ENCODE data around the gene TMTC1. TPM values are rescaled to one million over a fixed set of nuclear protein-coding genes. Genes with fewer than 3 reads are reported as not detected.

Gene TMTC1
- polyA plus RNA-seq, 6 donors from 2014 or later, result not detected

DNA sequence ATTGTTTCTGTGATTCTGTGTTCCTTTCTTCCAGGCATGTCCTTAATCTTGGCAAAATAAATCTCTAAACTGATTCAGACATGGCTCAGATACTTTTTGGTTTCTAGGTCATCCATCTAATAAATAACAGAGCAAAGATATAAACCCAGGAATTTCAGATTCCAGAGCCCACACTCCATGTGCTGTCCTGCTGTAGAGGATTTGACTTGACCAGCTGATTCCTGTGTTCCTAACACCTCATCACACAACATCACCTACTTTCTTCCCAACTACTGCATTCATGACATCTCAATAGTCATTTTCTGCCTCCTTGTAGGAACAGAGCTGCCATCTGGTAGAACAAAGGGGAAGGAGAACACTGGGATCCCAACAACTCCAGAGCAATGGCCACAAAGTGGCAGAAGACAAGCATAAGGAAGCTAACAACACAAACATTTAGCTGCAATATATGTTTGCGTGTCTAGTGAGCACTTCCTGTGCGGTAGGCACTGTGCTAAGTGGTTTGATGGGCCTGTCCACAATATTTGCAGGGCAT lies 194.4 kb downstream of the TMTC1 start:
- no peak overlapping the region for H3K27ac Mint-ChIP-seq
- no peak for ATAC-seq (ENCODE audit: low read depth in 2 of 2)
- H3K4me1 Mint-ChIP-seq, result no peaks in the 10 kb centered on the region
- peaks cover 0 to 4% (median 0%) of the 10 kb centered on the region in 3 donors for H3K27me3 Mint-ChIP-seq
- no peak overlapping the region for H3K4me3 Mint-ChIP-seq
- DNase-seq, result no peak
- H3K9me3 Mint-ChIP-seq, result peaks cover 0 to 4% (median 0%) of the 10 kb centered on the region in 7 donors
- no peaks in the 10 kb centered on the region for H3K36me3 Mint-ChIP-seq

DNA sequence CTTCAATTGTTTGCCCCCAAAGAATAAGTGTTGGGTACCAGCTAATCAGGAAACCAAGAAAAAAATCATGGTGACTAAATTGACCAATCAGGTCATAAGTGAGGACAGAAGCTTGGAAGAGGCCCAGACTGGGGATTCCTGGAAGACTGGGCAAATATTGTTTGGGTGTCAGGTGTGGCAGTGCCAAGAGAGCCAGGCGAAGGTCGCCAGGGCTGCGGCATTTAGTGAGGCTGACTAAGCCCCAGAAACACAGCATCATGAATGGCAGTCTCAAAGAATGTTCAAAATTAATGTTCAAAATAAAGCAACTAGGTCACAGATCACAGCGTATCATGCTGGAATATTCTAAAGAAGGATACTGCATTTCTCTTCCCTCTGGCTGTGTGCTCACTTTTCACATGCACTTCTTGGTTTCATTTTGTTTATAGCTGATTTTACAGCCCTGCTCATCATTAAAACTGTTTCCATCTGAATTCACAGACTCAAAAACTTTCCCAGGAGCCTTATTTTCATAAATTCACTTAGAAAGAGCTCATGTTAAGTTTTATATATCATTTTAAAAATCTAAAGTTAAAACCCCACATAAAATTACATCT lies 201.0 kb downstream of the TMTC1 start:
- ATAC-seq (ENCODE audit: low read depth in 2 of 2), result no peak
- Mint-ChIP-seq H3K9me3 (peaks cover 0 to 2% (median 0%) of the 10 kb centered on the region in 7 donors), H3K4me3 (no peak overlapping the region), H3K27me3 (no peaks in the 10 kb centered on the region), H3K27ac (peak overlapping the region in 1 of 6 donors; percentile 73), H3K4me1 (no peaks in the 10 kb centered on the region), H3K36me3 (no peaks in the 10 kb centered on the region)
- no peak for DNase-seq

DNA sequence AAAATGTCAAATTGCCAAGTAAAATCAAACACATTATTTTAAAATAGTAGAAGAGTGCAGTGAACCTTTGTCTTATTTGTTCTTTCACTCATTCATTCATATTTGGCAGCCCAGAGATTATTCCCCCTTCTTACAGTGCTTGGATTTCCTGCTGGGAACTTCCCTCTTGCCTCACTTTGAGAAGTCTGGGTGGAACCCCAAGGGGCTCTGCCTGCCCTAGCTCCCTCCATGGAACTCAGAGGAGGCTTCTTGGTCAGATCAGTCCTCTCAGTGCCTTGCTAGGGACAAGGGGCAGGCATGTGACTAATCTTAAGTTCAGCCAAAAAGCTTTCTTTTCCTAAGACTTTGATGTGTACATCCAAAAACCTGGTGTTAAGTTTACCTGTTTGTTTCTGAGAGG lies 201.6 kb downstream of the TMTC1 start:
- peaks cover 0 to 2% (median 0%) of the 10 kb centered on the region in 3 donors for H3K27me3 Mint-ChIP-seq
- H3K27ac Mint-ChIP-seq, result peak overlapping the region in 1 of 6 donors; percentile 73
- ATAC-seq (ENCODE audit: low read depth in 2 of 2) (no peak), DNase-seq (no peak)
- H3K36me3 Mint-ChIP-seq, result no peaks in the 10 kb centered on the region
- peaks cover 0 to 2% (median 0%) of the 10 kb centered on the region in 7 donors for H3K9me3 Mint-ChIP-seq
- H3K4me3 Mint-ChIP-seq, result no peak overlapping the region
- no peaks in the 10 kb centered on the region for H3K4me1 Mint-ChIP-seq

DNA sequence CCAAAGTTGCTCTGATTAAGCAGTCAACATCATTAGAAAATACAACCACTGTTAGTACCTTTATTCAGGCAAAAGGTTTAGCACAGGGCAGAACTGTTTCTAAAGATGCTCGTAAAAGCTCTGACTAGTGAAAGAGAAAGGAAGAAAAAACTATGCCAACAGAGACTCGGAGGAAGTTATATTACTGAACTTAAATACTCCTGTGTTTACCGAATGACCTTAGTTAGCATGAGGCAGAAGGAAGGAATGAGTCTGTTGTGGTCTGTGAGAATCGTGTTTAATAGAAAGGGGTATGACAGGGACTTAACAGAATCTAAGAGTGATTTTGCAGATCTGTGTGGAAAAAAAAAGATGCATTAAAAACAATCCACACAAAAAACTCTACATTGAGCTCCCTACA lies 202.1 kb downstream of the TMTC1 start:
- DNase-seq, result no peak
- H3K4me3 Mint-ChIP-seq, result no peak overlapping the region
- no peak overlapping the region for H3K27ac Mint-ChIP-seq

DNA sequence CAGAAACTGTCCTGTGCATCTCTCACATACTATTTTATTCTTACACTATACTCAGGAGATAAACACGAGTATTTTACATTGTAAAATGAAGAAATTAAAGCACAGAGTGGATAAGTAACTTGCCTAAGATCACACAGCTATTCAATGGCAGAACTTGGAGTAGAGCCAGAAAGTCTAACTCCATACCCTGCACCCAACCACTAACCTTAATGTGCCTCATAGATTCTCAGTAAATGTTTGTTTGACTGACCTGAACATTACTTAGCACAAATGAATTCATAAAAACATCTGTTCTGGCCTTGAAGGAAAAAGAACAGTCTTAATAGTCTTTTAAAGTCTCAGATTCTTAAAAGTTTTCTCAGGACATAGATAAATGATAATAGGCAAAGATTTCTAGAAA lies 202.8 kb downstream of the TMTC1 start:
- Mint-ChIP-seq H3K4me3 (no peak overlapping the region), H3K36me3 (no peaks in the 10 kb centered on the region), H3K4me1 (no peaks in the 10 kb centered on the region), H3K9me3 (peaks cover 0 to 2% (median 0%) of the 10 kb centered on the region in 7 donors), H3K27me3 (peaks cover 5 to 6% (median 5%) of the 10 kb centered on the region in 3 donors), H3K27ac (no peak overlapping the region)
- no peak for DNase-seq
- ATAC-seq (ENCODE audit: low read depth in 2 of 2), result no peak

More for the DNA sequence above, 202.1 kb downstream of the TMTC1 start:
- no peak for ATAC-seq (ENCODE audit: low read depth in 2 of 2)
- Mint-ChIP-seq H3K27me3 (peaks cover 0 to 5% (median 0%) of the 10 kb centered on the region in 3 donors), H3K9me3 (peaks cover 0 to 2% (median 0%) of the 10 kb centered on the region in 7 donors), H3K4me1 (no peaks in the 10 kb centered on the region), H3K36me3 (no peaks in the 10 kb centered on the region)

DNA sequence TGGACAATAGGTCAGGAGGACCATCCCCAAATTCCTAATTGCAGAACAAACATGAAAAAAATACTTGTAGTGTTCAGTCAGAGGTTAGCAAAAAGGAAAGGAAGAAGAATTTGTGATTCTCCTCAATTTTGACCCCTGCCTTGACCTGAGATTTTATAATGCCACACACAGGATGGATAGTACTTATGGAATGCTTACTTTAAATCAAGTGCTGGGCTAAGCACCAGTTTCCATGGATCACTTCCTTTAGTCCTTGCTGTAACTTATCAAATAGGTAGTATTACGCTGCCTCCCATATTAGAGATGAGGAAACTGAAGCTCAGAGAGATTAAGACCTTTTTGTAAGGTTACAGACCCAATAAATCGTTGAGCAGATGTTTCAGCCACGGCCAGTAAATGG lies 205.0 kb downstream of the TMTC1 start:
- H3K9me3 Mint-ChIP-seq, result peaks cover 0 to 2% (median 0%) of the 10 kb centered on the region in 7 donors

DNA sequence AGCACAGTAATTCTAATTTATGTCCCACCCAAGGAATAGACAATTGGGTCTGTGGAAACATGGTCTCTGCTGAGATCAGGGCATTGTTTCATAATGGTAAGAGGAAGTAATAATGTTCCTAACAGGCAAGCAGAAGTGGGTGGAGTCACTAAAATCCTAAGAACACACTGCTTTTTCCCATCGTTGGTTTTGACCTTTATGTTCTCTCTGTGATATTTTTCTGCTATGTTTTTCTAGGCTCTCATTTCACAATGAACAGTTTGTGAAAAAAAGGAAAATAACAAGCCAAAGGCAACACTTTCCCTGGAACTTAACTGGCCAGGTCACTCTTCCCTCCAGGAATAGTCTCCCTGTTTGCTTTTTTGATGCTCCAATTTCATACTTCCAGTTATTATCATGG lies 205.7 kb downstream of the TMTC1 start:
- H3K36me3 Mint-ChIP-seq, result no peaks in the 10 kb centered on the region
- ATAC-seq (ENCODE audit: low read depth in 2 of 2), result no peak
- no peak for DNase-seq
- peaks cover 0 to 2% (median 0%) of the 10 kb centered on the region in 7 donors for H3K9me3 Mint-ChIP-seq
- no peak overlapping the region for H3K27ac Mint-ChIP-seq
- H3K27me3 Mint-ChIP-seq, result peaks cover 5 to 13% (median 5%) of the 10 kb centered on the region in 3 donors
- no peak overlapping the region for H3K4me3 Mint-ChIP-seq
- H3K4me1 Mint-ChIP-seq, result no peaks in the 10 kb centered on the region

More for the DNA sequence above, 205.0 kb downstream of the TMTC1 start:
- H3K4me3 Mint-ChIP-seq, result no peak overlapping the region
- no peak for ATAC-seq (ENCODE audit: low read depth in 2 of 2)
- no peak for DNase-seq
- no peaks in the 10 kb centered on the region for H3K36me3 Mint-ChIP-seq
- H3K4me1 Mint-ChIP-seq, result no peaks in the 10 kb centered on the region
- H3K27me3 Mint-ChIP-seq, result peaks cover 5 to 9% (median 5%) of the 10 kb centered on the region in 3 donors
- no peak overlapping the region for H3K27ac Mint-ChIP-seq

DNA sequence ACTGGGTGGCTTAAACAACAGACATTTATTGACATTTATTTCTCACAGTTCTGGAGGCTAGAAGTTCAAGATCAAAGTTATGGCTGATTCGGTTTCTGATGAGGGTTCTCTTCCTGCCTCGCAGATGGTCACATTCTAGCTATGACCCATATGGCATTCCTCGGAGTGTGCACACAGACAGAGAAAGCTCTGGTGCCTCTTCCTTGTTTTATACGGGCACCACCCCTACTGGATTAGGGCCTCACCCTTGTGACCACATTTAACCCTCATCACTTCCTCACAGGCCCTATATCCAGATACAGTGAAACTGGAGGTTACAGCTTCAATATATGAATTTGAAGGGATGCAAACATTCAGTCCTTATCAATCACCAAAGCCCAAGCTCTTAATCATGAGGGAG lies 209.2 kb downstream of the TMTC1 start:
- Mint-ChIP-seq H3K27me3 (peaks cover 5 to 15% (median 5%) of the 10 kb centered on the region in 3 donors), H3K4me1 (no peaks in the 10 kb centered on the region), H3K36me3 (no peaks in the 10 kb centered on the region), H3K4me3 (no peak overlapping the region), H3K9me3 (peaks cover 0 to 2% (median 0%) of the 10 kb centered on the region in 7 donors), H3K27ac (no peak overlapping the region)
- no peak for DNase-seq
- no peak for ATAC-seq (ENCODE audit: low read depth in 2 of 2)

DNA sequence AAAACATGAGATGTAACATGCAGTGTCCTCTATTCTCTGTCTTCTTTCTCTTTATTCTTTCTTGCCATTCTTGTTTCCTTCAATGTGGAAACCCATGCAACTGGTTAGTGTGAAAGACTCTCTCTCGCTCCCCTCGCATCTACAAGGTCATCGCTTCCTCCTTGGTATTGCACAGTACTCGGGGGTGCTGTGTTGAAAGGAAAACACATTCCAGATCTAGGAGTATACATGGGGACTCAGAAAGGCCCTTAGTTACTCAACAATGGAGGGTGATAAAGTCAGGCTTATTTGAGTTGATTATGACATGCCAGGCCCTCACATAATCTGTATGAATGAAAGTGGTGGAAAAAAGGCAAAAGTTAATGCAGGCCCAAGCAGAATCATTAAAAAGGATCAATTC lies 210.8 kb downstream of the TMTC1 start:
- H3K4me1 Mint-ChIP-seq, result no peaks in the 10 kb centered on the region
- peaks cover 0 to 2% (median 0%) of the 10 kb centered on the region in 7 donors for H3K9me3 Mint-ChIP-seq
- DNase-seq (no peak), ATAC-seq (ENCODE audit: low read depth in 2 of 2) (no peak)
- no peak overlapping the region for H3K4me3 Mint-ChIP-seq
- H3K27me3 Mint-ChIP-seq, result peaks cover 5 to 15% (median 5%) of the 10 kb centered on the region in 3 donors
- no peaks in the 10 kb centered on the region for H3K36me3 Mint-ChIP-seq
- no peak overlapping the region for H3K27ac Mint-ChIP-seq

DNA sequence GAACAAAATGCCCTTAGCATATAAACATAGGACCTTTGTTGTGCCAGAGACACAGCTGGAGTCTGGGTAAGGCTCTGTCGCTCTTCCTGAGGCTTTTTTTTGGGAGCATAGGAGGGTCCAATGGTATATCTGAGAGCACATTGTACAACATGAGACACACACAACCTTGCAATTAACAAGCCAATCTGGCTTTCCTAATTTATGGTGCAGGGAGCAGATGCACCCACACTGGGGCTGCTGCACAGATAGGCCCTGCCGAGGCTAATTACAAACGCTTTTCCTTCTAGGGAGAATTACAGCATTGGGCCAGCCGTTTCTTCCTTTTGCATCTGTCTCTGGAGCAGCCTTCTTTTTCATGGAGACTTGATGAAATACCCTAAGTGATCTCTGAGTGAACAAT lies 211.3 kb downstream of the TMTC1 start:
- DNase-seq (no peak), ATAC-seq (ENCODE audit: low read depth in 2 of 2) (no peak)
- Mint-ChIP-seq H3K27ac (no peak overlapping the region), H3K9me3 (peaks cover 0 to 2% (median 0%) of the 10 kb centered on the region in 7 donors), H3K27me3 (peaks cover 5 to 15% (median 5%) of the 10 kb centered on the region in 3 donors), H3K36me3 (no peaks in the 10 kb centered on the region), H3K4me3 (no peak overlapping the region), H3K4me1 (no peaks in the 10 kb centered on the region)

DNA sequence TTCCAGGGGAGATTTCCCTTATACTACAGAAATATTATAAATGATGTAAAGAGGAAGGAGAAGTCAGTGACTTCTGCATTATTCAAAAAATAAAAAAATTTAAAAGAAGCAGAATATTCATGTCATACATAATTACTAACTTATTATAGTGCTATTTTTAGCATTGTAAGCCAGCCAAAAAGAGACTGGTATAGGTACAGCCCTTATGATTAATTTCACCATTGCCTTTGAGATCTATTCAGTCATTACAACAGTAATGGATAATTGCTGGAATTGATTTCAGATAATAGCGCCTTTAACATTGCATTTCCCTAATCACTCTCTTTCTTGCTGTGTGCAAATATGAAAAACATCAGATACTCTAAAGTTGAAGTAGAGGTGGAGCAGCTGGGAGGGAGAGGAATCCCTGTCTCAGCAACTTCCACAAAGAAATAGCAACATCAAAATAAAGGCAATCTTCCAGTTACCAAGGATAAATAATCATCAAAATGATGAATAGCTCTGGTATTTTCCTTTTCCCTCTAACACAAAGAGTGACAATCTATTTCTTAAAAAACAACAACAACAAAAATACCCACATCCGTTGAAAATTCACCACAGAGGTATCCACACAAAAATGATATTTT lies 214.5 kb downstream of the TMTC1 start:
- Mint-ChIP-seq H3K4me1 (no peaks in the 10 kb centered on the region), H3K27ac (no peak overlapping the region), H3K4me3 (no peak overlapping the region), H3K27me3 (peaks cover 7 to 17% (median 16%) of the 10 kb centered on the region in 3 donors), H3K9me3 (peaks cover 0 to 12% (median 0%) of the 10 kb centered on the region in 7 donors), H3K36me3 (no peaks in the 10 kb centered on the region)
- DNase-seq, result no peak
- no peak for ATAC-seq (ENCODE audit: low read depth in 2 of 2)

DNA sequence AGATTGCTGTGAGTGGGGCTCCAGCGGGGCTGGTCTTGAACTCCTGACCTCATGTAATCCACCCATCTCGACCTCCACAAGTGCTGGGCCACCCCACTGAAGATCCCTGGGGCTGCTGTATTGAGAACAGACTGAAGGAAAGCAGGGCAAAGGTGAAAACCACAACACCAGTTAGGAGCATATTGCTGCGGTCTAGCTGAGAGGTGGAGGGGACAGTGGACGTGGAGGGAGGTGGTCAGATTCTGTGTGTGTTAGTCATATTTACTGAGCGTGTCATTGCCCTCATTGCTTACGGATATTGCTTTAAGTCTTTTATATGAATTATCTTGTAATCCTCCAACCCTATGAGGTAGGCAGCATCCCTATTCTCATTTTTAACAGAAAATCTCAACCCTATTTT lies 217.3 kb downstream of the TMTC1 start:
- H3K27ac Mint-ChIP-seq, result no peak overlapping the region
- H3K4me1 Mint-ChIP-seq, result peaks cover 0 to 6% (median 3%) of the 10 kb centered on the region in 3 donors
- no peak overlapping the region for H3K4me3 Mint-ChIP-seq
- ATAC-seq (ENCODE audit: low read depth in 2 of 2) (no peak), DNase-seq (no peak)
- H3K36me3 Mint-ChIP-seq, result no peaks in the 10 kb centered on the region
- H3K27me3 Mint-ChIP-seq, result peaks cover 24 to 35% (median 25%) of the 10 kb centered on the region in 3 donors
- H3K9me3 Mint-ChIP-seq, result peaks cover 0 to 12% (median 0%) of the 10 kb centered on the region in 7 donors

DNA sequence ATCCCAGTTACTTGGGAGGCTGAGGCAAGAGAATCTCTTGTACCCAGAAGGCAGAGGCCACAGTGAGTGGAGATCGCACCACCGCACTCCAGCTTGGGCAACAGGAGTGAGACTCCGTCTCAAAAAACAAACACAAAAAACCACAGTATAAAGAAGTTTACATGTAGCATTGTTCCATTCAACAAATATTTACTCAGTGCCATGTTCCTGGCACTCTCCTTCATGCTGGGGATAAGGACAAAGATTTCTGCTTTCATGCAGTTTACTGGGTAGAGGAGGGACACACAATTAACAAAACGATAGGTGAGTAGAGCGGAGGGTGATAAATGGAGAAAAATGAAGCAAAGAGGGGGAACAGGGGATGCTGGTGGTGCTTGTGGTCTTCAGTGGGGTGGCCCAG lies 218.0 kb downstream of the TMTC1 start:
- Mint-ChIP-seq H3K36me3 (no peaks in the 10 kb centered on the region), H3K27me3 (peaks cover 24 to 35% (median 25%) of the 10 kb centered on the region in 3 donors), H3K9me3 (peaks cover 0 to 12% (median 0%) of the 10 kb centered on the region in 7 donors), H3K27ac (no peak overlapping the region), H3K4me1 (peaks cover 0 to 6% (median 3%) of the 10 kb centered on the region in 3 donors), H3K4me3 (peak overlapping the region in 1 of 8 donors; percentile 73)
- ATAC-seq (ENCODE audit: low read depth in 2 of 2), result no peak
- DNase-seq, result no peak

DNA sequence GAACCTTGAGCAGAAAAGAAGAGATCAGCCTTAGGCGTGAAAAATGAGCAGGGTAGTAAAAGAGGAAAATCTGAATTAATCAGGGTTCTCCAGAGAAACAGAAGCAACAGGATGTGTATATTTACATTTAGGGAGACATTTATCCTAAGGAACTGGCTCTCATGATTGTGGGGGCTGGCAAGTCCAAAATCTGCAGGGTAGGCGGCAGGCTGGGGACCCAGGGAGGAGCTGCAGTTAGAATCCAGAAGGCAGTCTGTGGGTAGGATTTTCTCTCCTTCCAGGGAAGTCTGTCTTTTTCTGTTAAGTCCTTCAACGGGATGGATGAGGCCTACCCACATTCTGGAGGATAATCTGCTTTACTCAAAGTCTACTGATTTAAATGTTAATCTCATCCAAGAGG lies 218.8 kb downstream of the TMTC1 start:
- DNase-seq, result no peak
- peak overlapping the region in 1 of 8 donors; percentile 11 for H3K4me3 Mint-ChIP-seq
- H3K27ac Mint-ChIP-seq, result peak overlapping the region in 1 of 6 donors; percentile 66
- peaks cover 0 to 6% (median 3%) of the 10 kb centered on the region in 3 donors for H3K4me1 Mint-ChIP-seq
- ATAC-seq (ENCODE audit: low read depth in 2 of 2), result no peak
- peaks cover 24 to 35% (median 25%) of the 10 kb centered on the region in 3 donors for H3K27me3 Mint-ChIP-seq
- H3K9me3 Mint-ChIP-seq, result peaks cover 0 to 12% (median 0%) of the 10 kb centered on the region in 7 donors
- no peaks in the 10 kb centered on the region for H3K36me3 Mint-ChIP-seq
